NCI-H1417 treated with DMSO at 0.1 percent for 48 hours (cell line): ENCODE measurements around the gene TRIM7.
"Not testable (repeated sequence)": the region's sequence is repeated elsewhere in the genome, so short reads cannot be mapped to it uniquely, and the experiment has no call there.

Experiments
- DNase-seq: peaks from one replicate; lab custom pipeline; 2025; lab: John Stamatoyannopoulos, UW

The TRIM7 gene

DNA sequence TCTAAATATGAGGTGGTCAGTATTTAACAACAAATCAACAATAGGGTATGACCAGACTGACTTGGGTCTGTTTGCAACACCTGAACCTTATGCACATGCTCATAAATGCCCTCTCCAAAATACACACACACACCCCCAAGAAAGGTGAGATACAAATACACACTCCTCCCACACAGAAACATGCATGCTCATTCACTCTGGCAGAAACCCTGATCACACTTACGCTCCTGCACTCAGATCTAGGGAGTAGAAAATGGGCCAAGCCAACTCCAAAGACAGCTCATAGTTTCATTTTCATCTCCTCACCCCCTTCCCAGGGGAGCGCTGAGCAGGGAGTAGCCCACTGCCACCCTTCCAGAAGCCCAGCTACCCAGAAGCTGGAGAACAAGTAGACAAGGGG, 11.3 kb downstream of the TRIM7 start:
- DNase-seq = no peak

DNA sequence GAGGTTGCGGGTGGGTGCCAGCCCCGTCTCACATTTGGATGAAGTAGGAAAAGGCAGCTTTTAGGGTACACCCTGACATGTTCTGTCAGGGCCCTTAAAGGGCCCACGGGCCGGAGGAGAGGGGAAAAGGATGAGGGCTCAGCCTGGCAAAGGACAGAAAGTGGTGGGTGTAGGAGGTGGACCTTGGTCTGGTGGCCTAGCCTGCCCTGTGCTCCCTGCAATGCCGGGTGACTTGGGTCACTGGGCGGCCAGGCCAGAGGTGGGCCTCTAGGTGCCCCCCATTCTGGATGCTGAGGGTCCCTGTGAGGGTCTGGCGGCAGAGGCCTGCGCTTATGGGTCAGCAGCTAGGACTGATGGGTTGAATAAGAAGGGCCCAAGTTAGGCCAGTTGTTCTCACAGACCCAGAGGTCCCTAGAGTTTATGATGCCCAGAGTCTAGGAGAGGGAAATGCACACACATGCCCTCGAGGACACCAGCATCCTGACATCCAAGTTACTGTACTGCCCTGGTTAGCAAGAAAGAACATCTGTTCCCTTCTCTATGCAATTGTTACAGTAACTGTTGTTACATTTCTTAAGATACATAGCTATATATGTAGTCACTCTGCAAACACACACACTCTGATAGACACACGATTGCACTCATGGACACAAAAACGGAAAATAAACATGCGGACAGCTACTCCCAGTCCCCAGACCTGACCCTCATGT, 12.5 kb downstream of the TRIM7 start:
- DNase-seq = no peak

DNA sequence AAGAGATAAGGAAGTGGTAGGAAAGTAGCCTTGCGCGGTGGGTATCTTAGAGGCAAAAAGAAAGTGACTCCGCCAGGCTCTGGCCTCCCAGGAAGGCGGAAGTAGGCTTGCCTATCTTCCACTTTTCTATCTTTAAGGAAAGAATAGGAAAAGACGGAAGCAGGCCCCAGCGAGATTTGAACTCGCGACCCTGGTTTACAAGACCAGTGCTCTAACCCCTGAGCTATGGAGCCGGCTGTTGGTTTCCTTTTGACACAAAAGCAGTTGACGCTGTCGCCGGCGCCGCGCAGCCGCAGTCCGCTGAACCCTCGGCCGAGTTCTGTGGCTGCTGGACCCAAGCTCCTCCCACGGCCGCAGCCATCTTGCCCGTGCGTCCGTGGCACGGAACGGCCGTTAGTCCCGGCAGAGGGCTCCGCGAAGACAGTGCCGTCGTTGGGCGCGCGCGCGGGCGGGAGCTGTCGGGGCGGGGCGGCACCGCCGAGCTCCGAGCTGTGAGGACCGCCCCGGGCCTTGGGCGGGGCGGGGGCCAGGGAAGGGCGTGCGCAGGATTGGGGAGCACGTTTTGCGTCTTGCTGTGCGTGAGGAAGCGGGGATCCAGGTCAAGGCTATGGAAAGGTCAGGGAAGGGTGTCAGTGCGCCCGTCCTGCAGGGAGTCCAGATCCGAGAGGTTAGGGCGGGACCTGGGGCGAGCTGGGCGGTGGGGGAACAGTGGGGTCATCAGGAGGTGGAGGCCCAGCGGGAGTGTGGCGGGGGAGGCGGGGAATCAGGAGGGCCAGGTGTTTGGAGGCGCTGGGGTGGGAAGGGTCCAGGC, 13.3 kb downstream of the TRIM7 start:
- DNase-seq = no peak

DNA sequence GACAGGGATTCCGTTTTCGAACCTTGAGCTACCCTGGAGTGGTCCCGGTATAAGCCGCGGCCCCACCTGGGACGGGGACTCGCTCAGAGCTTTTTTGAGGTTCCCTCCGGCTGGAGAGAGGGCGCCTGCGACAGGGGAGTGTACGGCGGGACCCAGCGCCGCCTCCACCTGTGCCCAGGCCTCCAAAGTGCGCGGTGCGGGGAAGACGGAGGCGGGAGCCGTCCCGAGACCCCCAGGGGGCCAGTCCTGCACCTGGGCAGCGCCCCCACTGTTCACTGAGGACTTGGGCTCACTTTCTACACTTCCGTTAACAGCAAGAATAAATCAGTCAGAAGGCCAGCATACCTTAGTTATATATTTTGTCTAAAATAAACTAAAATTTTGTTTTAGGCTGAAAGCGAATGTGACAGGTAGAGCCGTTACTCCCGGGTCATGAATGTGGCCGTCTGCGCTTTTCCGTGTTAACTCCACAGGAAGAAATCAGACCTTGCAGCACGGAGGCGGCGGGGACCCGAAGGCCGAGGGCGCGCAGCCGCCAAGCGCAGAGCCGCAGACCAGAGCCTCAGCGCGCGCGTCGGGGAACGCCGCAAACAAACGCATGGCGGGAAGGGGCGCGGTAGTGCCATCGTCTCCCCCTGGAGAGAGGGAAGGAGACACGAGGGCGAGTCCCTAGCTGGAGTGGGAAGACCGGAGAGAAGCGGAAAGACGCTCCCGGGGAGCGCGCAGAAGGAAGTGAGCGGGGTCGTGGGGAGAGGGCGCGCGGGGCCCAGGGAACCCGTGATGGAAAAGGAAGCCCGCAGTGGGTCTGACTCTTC, 14.1 kb downstream of the TRIM7 start:
- no peak for DNase-seq

DNA sequence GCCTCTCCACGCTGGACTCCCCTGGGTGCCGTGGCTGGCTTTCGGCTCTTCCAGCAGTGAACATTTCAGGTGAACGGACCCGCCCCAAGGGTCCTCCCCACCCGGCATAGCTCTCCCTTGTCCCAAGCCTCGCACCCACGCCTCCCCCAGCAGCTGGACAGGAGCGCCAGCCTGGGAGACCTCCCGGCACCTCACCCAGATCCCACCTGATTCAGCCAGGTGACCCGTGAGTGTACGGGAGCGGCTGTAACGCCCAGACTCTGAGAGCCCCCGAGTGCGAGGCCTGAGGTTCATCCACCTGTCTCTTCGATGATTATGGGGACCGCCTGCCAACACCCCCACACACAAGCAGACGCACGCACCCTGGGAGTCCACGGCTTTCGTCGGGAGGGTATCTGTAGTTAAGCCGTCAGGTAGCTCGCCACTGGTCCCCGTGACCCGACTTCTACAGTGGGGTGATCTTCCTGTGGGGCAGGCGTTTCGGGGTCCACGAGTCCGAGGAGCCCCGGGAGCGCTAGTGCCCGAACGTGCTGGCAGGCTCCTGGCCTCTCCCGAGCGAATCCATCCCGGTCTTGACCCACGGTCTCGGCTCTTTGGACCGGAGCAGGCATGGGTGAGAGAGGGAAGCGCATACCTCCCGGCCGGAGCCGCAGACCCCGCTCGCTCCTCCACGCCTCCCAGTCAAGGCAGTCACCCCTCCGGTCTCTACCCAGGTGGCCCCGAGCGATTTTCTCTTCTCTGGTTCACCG, 14.9 kb downstream of the TRIM7 start:
- DNase-seq = no peak

DNA sequence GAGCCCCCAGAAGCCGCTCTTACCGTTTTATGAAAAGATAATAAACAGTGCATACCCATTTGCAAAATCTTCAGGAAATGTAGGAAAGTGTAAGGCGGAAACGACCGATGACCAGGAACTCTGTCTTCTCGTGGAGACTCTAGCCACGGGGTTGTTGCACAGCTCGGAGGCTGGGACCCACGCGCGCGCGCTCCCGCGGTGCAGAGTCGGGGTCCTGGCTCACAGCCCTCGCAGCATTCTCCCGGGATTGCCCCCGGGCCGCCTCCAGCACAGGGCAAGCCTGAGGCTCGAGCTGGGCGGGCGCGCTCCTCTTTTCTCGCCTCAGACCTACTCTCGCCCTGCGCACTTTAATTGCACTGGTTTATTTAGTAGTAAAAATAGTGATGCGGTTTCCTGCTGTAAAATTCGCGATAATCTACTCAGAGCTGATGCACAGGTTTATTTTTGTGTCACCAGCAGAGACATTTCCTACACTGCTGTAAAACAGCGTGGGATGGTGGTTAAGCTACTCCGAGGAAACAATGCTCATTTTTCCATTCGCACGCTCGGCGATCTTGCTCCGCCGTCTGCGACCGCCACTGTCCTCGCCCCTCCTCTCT, 15.5 kb downstream of the TRIM7 start:
- no peak for DNase-seq

DNA sequence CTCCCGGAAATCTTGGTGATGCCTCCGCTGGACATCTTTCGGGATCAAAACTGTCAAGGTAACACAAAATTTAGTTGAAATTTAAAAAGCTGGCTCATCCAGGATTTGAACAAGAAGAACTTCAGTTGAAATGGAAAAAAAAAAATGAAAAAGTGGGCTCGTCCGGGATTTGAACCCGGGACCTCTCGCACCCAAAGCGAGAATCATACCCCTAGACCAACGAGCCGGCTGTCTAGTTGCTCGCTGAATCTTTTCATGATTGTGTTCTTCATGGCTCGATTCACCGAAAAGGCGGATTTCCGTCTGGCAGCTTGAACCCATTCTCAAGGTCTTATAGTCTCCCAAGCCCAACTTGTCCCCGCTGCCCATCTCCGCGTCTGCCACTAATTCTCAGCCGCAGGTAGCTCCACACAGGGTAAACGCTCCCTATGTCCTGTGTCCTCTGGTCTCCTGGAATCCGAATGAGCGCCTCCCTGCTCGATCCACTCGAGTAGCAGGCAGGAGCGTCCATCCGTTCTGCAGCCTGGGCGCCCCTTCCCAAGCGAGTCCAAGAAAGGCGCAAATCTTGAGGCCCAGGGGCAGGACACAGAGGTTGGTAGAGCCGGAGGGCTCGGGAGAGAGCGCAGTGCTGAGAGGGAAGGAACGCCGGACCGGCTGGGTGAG, 16.2 kb downstream of the TRIM7 start:
- DNase-seq = no peak

DNA sequence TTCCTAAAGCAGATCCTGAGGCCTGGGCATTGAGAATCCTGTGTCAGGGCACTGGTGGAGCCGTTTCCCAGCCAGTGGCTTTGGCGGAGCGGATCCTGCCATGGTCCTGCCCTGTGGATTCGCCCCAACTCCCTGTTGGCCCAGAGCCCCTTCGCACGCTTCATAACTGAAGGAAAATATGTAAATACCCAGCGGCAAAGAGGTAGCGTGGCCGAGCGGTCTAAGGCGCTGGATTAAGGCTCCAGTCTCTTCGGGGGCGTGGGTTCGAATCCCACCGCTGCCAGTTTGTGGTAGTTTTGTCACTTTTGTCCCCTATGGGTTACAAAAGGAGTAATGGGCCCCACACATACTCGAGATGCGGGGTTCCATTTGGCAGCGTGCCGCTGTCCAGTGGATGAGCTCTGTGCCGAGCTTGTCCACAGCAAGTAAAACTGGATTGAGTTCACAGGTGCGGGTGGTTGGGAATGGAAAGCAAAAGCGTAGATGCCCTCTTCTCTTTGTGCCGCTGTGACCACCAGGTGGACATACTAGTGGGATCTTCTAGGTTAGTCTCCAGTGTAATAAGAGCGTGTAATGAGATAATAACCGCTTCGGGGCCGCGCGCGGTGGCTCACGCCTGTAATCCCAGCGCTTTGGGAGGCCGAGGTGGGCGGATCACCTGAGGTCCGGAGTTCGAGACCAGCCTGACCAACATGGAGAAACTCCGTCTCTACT, 17.3 kb downstream of the TRIM7 start:
- no peak for DNase-seq

DNA sequence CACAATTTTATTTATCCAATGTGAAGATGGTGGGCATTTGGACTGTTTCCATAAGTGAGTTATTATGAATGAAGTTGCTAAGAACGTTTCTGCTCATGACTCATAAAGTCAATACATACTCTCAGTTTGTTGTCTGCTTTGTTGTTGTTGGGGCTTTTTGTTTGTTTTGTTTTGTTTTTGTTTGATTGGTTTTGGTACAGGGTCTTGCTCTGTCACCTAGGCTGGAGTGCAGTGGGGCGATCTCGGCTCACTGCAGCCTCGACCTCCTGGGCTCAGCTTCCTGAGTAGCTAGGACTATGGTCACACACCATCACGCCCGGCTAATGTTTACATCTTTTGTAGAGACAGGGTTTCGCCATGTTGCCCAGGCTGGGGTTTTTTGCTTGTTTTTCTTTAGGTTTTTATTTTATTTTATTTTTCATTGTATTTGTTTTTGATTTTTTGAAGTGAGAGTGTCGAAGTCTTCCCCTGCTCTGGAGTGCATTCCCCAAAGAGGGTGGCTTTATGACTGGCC, 18.0 kb downstream of the TRIM7 start:
- no peak for DNase-seq

DNA sequence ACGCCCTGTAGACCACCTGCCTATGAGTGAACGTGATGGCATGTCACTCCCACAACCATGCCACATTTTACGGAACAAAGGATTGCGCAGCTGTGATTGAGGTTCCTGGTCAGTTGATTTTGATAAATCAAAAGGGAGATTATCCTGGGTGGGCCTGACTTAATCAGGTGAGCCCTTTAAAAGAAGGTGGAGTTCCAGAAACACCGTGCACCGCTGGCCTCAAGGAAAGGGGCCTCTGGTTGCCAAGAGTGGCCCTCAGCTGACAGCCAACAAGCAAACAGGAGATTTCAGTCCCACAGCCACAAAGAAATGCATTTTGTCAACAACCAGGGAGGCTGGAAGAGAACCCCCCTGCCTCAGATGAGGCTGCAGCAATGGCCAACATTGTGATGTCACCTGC, 19.0 kb downstream of the TRIM7 start:
- no peak for DNase-seq

DNA sequence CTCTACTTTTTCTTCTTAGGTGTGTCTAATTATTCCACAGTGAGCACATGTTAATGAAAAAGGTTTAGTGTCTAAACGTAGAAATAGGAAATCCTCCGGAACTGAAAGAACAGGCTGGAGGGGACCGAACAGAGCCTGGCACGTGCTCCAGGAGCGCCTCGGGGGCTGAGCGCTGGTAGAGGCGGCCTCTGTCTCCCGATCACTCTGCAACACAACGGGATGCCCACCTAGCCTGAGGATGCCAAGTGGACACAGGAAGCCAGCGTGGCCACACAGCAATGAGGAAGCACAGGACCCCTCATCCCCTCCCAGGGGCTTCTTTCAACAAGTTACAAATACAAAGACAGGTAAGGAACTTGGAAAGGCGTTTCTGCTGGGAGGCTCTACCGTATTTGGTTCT, 19.4 kb downstream of the TRIM7 start:
- no peak for DNase-seq

DNA sequence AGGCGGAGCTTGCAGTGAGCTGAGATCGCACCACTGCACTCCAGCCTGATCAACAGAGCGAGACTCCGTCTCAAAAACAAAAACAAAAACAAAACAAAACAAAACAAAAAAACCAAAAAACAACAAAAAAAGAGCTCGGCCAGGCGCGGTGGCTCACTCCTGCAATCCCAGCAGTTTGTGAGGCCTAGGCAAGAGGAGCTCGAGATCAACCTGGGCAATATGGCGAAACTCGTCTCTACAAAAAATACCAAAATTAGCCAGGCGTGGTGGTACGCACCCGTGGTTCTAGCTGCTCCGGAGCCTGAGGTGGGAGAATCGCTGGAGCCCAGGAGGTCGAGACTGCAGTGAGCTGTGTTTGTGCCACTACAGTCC, 20.2 kb downstream of the TRIM7 start:
- DNase-seq = no peak

DNA sequence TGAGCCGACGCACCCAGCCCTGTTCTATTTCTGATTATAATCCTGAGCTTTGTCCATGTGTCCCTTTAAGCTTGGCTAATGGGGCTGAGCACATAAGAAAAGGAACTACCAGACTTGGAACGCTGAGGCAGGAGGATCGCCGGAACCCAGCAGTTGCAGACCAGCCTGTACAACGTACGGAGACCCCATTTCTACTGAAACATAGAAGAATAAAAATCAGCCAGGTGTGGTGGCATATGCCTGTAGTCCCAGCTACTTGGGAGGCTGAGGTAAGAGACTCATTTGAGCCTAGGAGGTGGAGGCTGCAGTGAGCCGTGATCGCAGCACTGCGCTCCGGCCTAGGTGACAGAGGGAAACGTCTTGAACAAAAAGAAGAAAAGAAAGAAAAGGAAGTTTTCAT, 22.3 kb downstream of the TRIM7 start:
- no peak for DNase-seq

DNA sequence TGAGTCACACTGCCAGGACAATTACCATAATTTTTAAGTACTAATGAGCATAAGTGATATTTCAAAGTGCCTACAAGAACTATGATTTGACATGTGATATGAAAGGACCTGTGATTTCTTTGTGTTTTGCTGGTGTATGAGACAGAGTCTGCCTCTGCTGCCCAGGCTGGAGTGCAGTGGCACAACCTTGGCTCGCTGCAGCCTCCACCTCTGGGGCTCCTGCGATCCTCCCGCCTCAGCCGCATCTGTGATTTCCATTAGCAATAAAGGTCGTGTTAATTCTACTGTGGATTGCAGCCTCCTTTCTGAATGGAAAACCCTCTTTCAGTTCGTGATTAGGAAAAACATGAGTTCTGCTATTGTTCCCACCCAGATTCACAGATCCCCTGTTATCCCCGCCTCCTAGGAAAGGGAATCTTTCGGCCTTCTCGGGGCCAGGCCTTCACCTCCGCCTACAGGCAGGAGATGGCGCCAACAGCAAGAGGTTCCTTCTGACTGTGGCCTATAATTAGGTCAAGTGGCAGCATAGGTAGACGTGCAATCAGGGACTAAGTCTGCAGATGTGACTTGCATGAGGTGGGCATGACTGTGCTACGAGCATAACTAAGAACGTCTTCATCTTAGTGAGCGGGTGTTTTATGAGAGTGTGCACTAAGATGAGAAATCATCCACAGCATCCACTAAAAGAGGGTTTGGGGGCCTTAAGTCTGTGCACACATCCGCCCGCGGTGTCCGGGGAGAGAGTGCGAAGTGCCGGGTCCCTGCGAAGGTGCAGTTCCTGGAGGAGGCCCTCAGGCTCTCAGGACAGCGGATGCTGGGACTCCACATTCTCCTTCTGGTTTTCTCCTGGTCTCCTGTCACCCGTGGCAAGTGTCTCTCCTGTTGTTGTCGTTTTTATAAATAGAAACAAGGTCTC, 23.1 kb downstream of the TRIM7 start:
- no peak for DNase-seq

DNA sequence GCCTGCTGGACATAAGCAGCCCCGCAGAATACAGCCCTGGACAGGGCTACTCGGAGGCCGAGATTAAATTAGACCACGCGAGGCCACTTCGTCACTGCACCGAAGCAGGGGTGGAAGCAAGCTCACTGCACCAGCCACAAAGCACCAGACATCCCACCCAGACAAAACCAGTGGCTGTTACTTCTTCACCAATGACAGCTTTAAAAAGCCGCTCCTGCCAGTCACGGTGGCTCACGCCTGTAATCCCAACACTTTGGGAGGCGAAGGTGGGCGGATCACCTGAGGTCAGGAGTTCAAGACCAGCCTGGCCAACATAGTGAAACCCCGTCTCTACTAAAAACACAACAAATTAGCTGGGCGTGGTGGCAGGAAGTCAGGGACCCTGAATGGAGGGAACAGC, 27.4 kb downstream of the TRIM7 start:
- DNase-seq = not testable (repeated sequence)

DNA sequence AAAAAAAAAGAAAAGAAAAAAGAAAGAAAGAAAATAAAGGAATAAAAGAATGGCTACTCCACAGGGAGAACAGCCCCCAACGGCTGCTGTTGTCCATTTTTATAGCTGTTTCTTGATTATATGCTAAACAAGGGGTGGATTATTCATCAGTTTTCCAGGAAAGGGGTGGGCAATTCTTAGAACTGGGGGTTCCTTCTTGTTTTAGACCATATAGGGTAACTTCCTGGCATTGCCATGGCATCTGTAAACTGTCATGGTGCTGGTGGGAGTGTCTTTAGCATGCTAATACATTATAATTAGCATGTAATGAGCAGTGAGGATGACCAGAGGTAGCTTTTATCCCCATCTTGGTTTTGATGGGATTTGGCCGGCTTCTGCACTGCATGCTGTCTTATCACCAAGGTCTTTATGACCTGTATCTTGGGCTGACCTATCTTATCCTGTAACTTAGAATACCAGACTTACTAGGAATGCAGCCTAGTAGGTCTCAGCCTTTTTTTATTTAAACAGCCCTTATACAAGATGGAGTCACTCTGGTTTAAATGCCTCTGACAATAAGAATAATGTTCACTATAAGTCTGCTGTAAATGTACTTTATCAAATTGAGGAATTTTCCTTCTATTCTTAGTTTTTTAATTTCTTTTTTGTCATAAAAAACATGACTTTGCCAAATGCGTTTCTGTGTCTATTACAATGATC, 28.6 kb downstream of the TRIM7 start:
- DNase-seq = no peak

DNA sequence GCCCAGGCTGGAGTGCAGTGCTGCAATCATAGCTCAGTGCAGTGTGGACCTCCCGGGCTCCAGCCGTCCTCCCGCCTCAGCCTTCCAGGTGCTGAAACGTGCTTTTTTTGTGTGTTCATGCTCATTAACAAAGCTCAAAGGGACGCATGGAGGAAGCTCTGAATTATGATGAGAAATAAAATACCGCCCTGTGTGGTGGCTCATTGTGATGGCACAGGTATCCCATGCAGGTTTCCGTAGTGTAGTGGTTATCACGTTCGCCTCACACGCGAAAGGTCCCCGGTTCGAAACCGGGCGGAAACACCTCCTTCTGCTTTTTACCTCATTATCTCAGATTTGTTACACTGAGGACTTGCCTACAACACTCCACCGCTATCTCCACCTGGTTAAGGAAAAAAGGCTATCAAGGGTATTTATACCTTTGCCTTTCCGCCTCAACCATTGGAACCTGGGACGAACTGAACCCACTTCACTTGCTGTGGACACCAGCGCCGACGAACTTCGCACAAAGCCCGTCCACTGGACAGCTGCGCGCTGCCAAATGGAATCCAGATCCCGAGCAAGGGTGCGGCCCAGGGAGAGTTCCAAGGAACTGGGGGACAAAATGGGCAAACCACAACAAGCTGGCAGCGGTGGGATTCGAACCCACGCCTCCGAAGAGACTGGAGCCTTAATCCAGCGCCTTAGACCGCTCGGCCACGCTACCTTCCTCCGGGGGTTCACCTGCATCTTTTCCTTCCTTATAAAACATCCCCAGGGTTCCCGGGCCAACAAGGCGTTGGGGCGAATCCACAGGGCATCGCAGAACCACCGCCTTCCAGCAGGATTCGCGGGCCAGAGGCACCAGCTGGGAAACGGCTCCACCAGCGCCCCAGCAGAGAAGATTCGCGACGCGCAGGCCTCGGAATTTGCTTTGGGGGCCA, 31.3 kb downstream of the TRIM7 start:
- DNase-seq = no peak

DNA sequence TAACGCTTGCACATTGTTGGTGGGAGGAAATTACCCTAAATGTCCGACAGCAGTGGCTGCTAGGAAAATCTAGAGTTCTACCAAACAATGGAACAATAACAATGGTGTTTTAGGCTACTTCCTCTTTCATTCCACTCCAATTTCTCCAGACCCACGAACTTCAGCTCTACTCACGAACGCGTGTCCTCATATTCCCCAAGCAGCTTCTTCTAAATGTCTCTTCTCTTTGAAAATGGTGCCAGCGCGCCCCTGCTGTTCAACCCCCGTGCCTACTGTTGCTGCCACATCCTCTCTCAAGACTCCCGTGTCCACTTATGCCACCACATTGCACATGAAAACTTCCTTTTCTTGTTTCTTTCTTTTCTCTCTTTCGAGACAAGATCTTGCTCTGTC, 32.0 kb downstream of the TRIM7 start:
- no peak for DNase-seq
